Measurements from ENCODE around the gene HOXC11.

DNA sequence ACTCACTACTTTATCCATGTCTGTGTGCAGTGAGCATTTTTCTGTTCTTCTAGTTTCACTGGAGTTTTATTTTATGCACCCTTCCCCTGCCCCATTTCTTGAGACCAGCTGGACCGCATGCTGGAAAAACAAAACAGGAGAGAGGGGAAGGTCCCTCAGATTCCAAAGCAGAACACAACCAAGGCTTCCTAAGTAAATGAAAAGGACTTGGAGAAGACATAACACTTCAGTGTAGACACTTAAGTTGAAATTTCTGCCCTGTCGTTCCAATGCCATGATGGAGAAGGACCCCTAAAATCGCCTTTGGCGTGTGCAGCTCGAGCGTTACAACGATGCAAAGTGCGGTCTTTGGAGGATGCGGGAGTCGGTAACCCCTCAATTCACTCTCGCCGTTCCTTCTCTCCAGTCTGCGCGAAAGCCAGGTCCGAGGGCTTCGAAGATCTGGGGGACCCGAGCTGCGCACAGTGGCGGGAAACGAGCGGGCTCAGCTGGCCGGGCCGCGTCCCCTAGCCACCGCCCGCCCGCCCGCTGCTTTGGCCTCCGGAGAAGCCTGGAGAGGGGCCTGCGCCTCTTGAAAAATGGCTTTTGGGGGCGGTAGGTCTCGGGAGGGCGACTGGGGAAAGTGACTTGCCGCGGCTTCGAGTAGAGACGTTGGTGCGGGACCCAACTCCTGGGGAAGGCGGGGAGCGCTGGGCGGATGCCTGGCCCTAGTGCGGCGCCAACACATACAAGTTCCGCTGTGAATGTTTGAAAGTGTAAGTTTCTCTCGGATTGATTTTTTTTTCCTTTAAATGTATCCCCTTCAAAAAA is 45.5 kb upstream of the HOXC11 start:
- TF ChIP-seq, protein P1, sequence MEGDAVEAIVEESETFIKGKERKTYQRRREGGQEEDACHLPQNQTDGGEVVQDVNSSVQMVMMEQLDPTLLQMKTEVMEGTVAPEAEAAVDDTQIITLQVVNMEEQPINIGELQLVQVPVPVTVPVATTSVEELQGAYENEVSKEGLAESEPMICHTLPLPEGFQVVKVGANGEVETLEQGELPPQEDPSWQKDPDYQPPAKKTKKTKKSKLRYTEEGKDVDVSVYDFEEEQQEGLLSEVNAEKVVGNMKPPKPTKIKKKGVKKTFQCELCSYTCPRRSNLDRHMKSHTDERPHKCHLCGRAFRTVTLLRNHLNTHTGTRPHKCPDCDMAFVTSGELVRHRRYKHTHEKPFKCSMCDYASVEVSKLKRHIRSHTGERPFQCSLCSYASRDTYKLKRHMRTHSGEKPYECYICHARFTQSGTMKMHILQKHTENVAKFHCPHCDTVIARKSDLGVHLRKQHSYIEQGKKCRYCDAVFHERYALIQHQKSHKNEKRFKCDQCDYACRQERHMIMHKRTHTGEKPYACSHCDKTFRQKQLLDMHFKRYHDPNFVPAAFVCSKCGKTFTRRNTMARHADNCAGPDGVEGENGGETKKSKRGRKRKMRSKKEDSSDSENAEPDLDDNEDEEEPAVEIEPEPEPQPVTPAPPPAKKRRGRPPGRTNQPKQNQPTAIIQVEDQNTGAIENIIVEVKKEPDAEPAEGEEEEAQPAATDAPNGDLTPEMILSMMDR (conservative IDR thresholded peaks at IDR 0.05; ENCODE audit: low read depth, low read length) = no peak
- TF ChIP-seq, protein P2, sequence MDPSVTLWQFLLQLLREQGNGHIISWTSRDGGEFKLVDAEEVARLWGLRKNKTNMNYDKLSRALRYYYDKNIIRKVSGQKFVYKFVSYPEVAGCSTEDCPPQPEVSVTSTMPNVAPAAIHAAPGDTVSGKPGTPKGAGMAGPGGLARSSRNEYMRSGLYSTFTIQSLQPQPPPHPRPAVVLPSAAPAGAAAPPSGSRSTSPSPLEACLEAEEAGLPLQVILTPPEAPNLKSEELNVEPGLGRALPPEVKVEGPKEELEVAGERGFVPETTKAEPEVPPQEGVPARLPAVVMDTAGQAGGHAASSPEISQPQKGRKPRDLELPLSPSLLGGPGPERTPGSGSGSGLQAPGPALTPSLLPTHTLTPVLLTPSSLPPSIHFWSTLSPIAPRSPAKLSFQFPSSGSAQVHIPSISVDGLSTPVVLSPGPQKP (IDR thresholded peaks at IDR 0.05; ENCODE audit: borderline replicate concordance, low read depth, low read length) = no peak
- no peak for TF ChIP-seq FOS (IDR thresholded peaks at IDR 0.05; ENCODE audit: low read depth, low read length)
